ENCODE measurements around the gene MTCH1. TPM values are rescaled to one million over a fixed set of nuclear protein-coding genes. Genes with fewer than 3 reads are reported as not detected.
A peak's percentile ranks its signal among the peaks of the same experiment; 100 is the strongest.

Gene MTCH1
- total and polyA plus RNA-seq, 2 experiments from 2014 or later = 108 to 271 TPM

GRCh38 chr6:36946526-36946925, 39.5 kb downstream of the MTCH1 start (continued):
- TF ChIP-seq EZH2phosphoT487 (IDR thresholded peaks at IDR 0.05; ENCODE audit: unreplicated experiment) = no peak
- TF ChIP-seq JUNB (IDR thresholded peaks at IDR 0.05; ENCODE audit: unreplicated experiment) = no peak
- TF ChIP-seq, protein P1, sequence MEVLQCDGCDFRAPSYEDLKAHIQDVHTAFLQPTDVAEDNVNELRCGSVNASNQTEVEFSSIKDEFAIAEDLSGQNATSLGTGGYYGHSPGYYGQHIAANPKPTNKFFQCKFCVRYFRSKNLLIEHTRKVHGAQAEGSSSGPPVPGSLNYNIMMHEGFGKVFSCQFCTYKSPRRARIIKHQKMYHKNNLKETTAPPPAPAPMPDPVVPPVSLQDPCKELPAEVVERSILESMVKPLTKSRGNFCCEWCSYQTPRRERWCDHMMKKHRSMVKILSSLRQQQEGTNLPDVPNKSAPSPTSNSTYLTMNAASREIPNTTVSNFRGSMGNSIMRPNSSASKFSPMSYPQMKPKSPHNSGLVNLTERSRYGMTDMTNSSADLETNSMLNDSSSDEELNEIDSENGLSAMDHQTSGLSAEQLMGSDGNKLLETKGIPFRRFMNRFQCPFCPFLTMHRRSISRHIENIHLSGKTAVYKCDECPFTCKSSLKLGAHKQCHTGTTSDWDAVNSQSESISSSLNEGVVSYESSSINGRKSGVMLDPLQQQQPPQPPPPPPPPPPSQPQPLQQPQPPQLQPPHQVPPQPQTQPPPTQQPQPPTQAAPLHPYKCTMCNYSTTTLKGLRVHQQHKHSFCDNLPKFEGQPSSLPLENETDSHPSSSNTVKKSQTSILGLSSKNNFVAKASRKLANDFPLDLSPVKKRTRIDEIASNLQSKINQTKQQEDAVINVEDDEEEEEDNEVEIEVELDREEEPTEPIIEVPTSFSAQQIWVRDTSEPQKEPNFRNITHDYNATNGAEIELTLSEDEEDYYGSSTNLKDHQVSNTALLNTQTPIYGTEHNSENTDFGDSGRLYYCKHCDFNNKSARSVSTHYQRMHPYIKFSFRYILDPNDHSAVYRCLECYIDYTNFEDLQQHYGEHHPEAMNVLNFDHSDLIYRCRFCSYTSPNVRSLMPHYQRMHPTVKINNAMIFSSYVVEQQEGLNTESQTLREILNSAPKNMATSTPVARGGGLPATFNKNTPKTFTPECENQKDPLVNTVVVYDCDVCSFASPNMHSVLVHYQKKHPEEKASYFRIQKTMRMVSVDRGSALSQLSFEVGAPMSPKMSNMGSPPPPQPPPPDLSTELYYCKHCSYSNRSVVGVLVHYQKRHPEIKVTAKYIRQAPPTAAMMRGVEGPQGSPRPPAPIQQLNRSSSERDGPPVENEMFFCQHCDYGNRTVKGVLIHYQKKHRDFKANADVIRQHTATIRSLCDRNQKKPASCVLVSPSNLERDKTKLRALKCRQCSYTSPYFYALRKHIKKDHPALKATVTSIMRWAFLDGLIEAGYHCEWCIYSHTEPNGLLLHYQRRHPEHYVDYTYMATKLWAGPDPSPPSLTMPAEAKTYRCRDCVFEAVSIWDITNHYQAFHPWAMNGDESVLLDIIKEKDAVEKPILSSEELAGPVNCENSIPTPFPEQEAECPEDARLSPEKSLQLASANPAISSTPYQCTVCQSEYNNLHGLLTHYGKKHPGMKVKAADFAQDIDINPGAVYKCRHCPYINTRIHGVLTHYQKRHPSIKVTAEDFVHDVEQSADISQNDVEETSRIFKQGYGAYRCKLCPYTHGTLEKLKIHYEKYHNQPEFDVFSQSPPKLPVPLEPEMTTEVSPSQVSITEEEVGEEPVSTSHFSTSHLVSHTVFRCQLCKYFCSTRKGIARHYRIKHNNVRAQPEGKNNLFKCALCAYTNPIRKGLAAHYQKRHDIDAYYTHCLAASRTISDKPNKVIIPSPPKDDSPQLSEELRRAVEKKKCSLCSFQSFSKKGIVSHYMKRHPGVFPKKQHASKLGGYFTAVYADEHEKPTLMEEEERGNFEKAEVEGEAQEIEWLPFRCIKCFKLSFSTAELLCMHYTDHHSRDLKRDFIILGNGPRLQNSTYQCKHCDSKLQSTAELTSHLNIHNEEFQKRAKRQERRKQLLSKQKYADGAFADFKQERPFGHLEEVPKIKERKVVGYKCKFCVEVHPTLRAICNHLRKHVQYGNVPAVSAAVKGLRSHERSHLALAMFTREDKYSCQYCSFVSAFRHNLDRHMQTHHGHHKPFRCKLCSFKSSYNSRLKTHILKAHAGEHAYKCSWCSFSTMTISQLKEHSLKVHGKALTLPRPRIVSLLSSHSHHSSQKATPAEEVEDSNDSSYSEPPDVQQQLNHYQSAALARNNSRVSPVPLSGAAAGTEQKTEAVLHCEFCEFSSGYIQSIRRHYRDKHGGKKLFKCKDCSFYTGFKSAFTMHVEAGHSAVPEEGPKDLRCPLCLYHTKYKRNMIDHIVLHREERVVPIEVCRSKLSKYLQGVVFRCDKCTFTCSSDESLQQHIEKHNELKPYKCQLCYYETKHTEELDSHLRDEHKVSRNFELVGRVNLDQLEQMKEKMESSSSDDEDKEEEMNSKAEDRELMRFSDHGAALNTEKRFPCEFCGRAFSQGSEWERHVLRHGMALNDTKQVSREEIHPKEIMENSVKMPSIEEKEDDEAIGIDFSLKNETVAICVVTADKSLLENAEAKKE (CRISPR knock-in tag; IDR thresholded peaks at IDR 0.05) = no peak

GRCh38 chr6:36945301-36945700, 40.7 kb downstream of the MTCH1 start:
- Histone ChIP-seq H3K4me2 (no peak overlapping the region), H3K27ac (ENCODE audit: low read depth) (no peak overlapping the region), H3K4me1 (ENCODE audit: insufficient read depth) (peaks cover 26% of the 10 kb centered on the region), H3K79me2 (replicated peaks; ENCODE audit: insufficient read depth) (no peaks in the 10 kb centered on the region), H3K9me2 (ENCODE audit: insufficient read depth) (no peaks in the 10 kb centered on the region), H3K36me3 (ENCODE audit: insufficient read depth) (no peaks in the 10 kb centered on the region), H2AFZ (no peak overlapping the region), H3F3A (replicated peaks; ENCODE audit: low read depth) (no peaks in the 10 kb centered on the region), H3K27me3 (ENCODE audit: insufficient read depth) (no peaks in the 10 kb centered on the region), H4K20me1 (replicated peaks; ENCODE audit: insufficient read depth) (no peaks in the 10 kb centered on the region), H3K4me3 (no peak overlapping the region)
- Mint-ChIP-seq H3K36me3 (ENCODE audit: low read depth) (peaks cover 2% of the 10 kb centered on the region; the same call in 2 of the 3 replicates), H3K4me3 (no peak overlapping the region), H3K4me1 (peaks cover 19% of the 10 kb centered on the region), H3K27me3 (ENCODE audit: insufficient read depth, low read depth, poor library complexity) (peaks cover 4% of the 10 kb centered on the region), H3K27ac (no peak overlapping the region), H3K9me3 (peaks cover 9% of the 10 kb centered on the region)
- DNase-seq (ENCODE audit: low spot score) = no peak
- ATAC-seq = no peak
- no peak for TF ChIP-seq JUNB (IDR thresholded peaks at IDR 0.05; ENCODE audit: unreplicated experiment)

DNA sequence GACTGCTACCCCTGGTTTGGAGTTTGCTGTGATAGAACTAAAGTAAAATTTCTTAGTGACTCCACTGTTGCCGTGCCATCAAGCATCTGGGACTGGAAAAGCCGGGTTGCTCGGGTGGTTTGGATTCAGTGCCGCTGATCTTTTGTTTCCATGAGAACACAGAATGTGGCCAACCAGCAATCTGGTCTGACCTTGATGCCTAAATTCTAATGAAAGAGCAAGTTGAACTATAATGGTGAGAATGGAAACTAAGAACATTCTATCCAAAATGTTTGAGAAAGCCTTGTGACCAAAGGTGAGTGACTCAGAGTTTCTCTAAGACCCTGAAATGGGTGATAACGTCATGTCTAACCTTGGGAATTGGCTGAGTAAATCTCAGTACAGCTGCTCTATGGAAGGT, 41.3 kb downstream of the MTCH1 start:
- Histone ChIP-seq H3K36me3 (ENCODE audit: insufficient read depth) (no peaks in the 10 kb centered on the region), H3K9me2 (ENCODE audit: insufficient read depth) (no peaks in the 10 kb centered on the region), H4K20me1 (replicated peaks; ENCODE audit: insufficient read depth) (no peaks in the 10 kb centered on the region), H2AFZ (peak overlapping the region; percentile 47; the same call in 1 of the 2 replicates), H3K79me2 (replicated peaks; ENCODE audit: insufficient read depth) (no peaks in the 10 kb centered on the region), H3K4me3 (no peak overlapping the region), H3F3A (replicated peaks; ENCODE audit: low read depth) (no peaks in the 10 kb centered on the region), H3K27me3 (ENCODE audit: insufficient read depth) (no peaks in the 10 kb centered on the region), H3K4me2 (no peak overlapping the region), H3K4me1 (ENCODE audit: insufficient read depth) (peaks cover 20% of the 10 kb centered on the region), H3K27ac (ENCODE audit: low read depth) (no peak overlapping the region)
- TF ChIP-seq, protein P1 (CRISPR knock-in tag; IDR thresholded peaks at IDR 0.05) = no peak
- TF ChIP-seq EZH2 (IDR thresholded peaks at IDR 0.05; ENCODE audit: low read depth, unreplicated experiment) = no peak
- no peak overlapping the region for H3K27ac Mint-ChIP-seq
- no peak for ATAC-seq
- H3K9me3 Mint-ChIP-seq = peaks cover 10% of the 10 kb centered on the region
- H3K4me1 Mint-ChIP-seq = peaks cover 13% of the 10 kb centered on the region
- peaks cover 4% of the 10 kb centered on the region; the same call in 2 of the 3 replicates for H3K36me3 Mint-ChIP-seq (ENCODE audit: low read depth)
- no peak for DNase-seq (ENCODE audit: low spot score)
- H3K27me3 Mint-ChIP-seq (ENCODE audit: insufficient read depth, low read depth, poor library complexity) = peaks cover 5% of the 10 kb centered on the region
- no peak overlapping the region for H3K4me3 Mint-ChIP-seq
